HL-60/S4 treated with phorbol 12-myristate 13-acetate at 8.2 ng/mL for 4 days and 3 days (cell line): ENCODE measurements around the gene FAM20C.
"Not testable (repeated sequence)": the region's sequence is repeated elsewhere in the genome, so short reads cannot be mapped to it uniquely, and the experiment has no call there.

ENCODE experiments used
- in situ Hi-C: fragments of 300-500 bp; cut with MboI; formaldehyde crosslinking; loops from 2 replicates; pipeline ENCODE4 v1.15.0; 2022; ENCODE audit warnings: low sequenced_read_pairs

Gene FAM20C

GRCh38 chr7:237385-237784, 45.0 kb downstream of the FAM20C start:
- in situ Hi-C loops: no loop called here

GRCh38 chr7:240146-240676, 47.8 kb downstream of the FAM20C start:
- in situ Hi-C loops: no loop called here

GRCh38 chr7:240887-241421, 48.6 kb downstream of the FAM20C start:
- in situ Hi-C loops: no loop called here

GRCh38 chr7:241513-241912, 49.1 kb downstream of the FAM20C start:
- in situ Hi-C loops: no loop called here

- in situ Hi-C loops: not testable (repeated sequence)
Observed at GRCh38 chr7:242826-243579, 50.6 kb downstream of the FAM20C start.

- in situ Hi-C loops: not testable (repeated sequence)
Observed at GRCh38 chr7:243580-243978, 51.2 kb downstream of the FAM20C start.

- in situ Hi-C loops: no loop called here
Observed at GRCh38 chr7:244974-245373, 52.6 kb downstream of the FAM20C start.

- in situ Hi-C loops: no loop called here
Observed at GRCh38 chr7:245574-246295, 53.4 kb downstream of the FAM20C start.

GRCh38 chr7:246451-246850, 54.1 kb downstream of the FAM20C start:
- in situ Hi-C loops: no loop called here

GRCh38 chr7:247181-247580, 54.8 kb downstream of the FAM20C start:
- in situ Hi-C loops: no loop called here

GRCh38 chr7:247636-248035, 55.3 kb downstream of the FAM20C start:
- in situ Hi-C loops: no loop called here

- in situ Hi-C loops: no loop called here
Observed at GRCh38 chr7:248732-249435, 56.5 kb downstream of the FAM20C start.

- in situ Hi-C loops: no loop called here
Observed at GRCh38 chr7:249989-250388, 57.6 kb downstream of the FAM20C start.

- in situ Hi-C loops: no loop called here
Observed at GRCh38 chr7:250523-250922, 58.2 kb downstream of the FAM20C start.

GRCh38 chr7:251005-251404, 58.6 kb downstream of the FAM20C start:
- in situ Hi-C loops: no loop called here

GRCh38 chr7:251446-252175, 59.2 kb downstream of the FAM20C start:
- in situ Hi-C loops: no loop called here

GRCh38 chr7:252216-252965, 60.0 kb downstream of the FAM20C start:
- in situ Hi-C loops: no loop called here

GRCh38 chr7:252981-253380, 60.6 kb downstream of the FAM20C start:
- in situ Hi-C loops: no loop called here

- in situ Hi-C loops: no loop called here
Observed at GRCh38 chr7:253581-254336, 61.4 kb downstream of the FAM20C start.
